B cell (primary cell): ENCODE results near the gene XPO1. TPM values are rescaled to one million over a fixed set of nuclear protein-coding genes. Genes with fewer than 3 reads are reported as not detected.

Experiments used
- ATAC-seq: fragments of 200-7000 bp; cut with Tn5 transposase; one replicate; pipeline ENCODE4 v1.10.0; 2021; ENCODE audit warnings: low read depth, mild to moderate bottlenecking, moderate number of reproducible peaks, moderate library complexity
- CTCF ChIA-PET: fragments of 350-600 bp; sonication (Branson Sonifier 250); formaldehyde crosslinking; loops from one replicate; lab custom pipeline; 2021; ENCODE audit warnings: antibody characterized with exemption, inconsistent platforms; lab: Charles Lee
- POLR2A ChIA-PET: fragments of 350-600 bp; sonication (Branson Sonifier 250); formaldehyde crosslinking; loops from one replicate; lab custom pipeline; 2021; ENCODE audit warnings: antibody characterized with exemption; lab: Charles Lee
- DNase-seq: peaks from one replicate; pipeline ENCODE4 v3.0.0; 2013
- H2AFZ ChIP-seq: 2 replicates; pipeline ENCODE4 v1.6.1; 2012; ENCODE audit warnings: mild to moderate bottlenecking, low read depth, low read length; ENCODE audit not compliant: insufficient read depth, poor library complexity, severe bottlenecking
- H3K27ac ChIP-seq, 2 donors: 1 replicate in 1 of 2; 2 replicates in 1 of 2; pipeline ENCODE4 v1.5.1; 2012 to 2013; ENCODE audit warnings: low read length in 2 of 2, mild to moderate bottlenecking in 2 of 2, moderate library complexity in 1 of 2
- H3K27me3 ChIP-seq, 4 experiments: fragments of 200-600 bp in 1 of 4; sonication (generic) in 1 of 4; replicated peaks in 1 of 4; 1 replicate in 2 of 4; 2 replicates in 2 of 4; pipeline versions ENCODE4 v1.6.1 to v1.7.0; 2013 to 2016; ENCODE audit warnings: low read length in 3 of 4, mild to moderate bottlenecking in 2 of 4, mixed read lengths in 1 of 4, moderate library complexity in 1 of 4; ENCODE audit not compliant: insufficient read depth in 4 of 4, control insufficient read depth in 3 of 4; ENCODE audit errors: control extremely low read depth in 1 of 4
- H3K36me3 ChIP-seq, 2 experiments: replicated peaks in 1 of 2; 1 replicate in 1 of 2; 2 replicates in 1 of 2; pipeline versions ENCODE4 v1.6.1 to v1.7.1; 2013; ENCODE audit warnings: low read length in 1 of 2; ENCODE audit not compliant: insufficient read depth in 2 of 2, control insufficient read depth in 1 of 2; ENCODE audit errors: control extremely low read depth in 1 of 2, extremely low read depth in 1 of 2
- H3K4me1 ChIP-seq, 2 donors: fragments of 200-600 bp in 1 of 2; sonication (generic) in 1 of 2; 1 replicate in 1 of 2; 2 replicates in 1 of 2; pipeline versions ENCODE4 v1.5.1 to v1.6.1; 2013 to 2017; ENCODE audit warnings: low read length in 2 of 2; ENCODE audit not compliant: control insufficient read depth in 2 of 2, insufficient read depth in 2 of 2
- H3K4me2 ChIP-seq: replicated peaks from 2 replicates; pipeline ENCODE3; 2012; ENCODE audit warnings: mild to moderate bottlenecking, low read depth, low read length; ENCODE audit not compliant: poor library complexity, severe bottlenecking
- H3K4me3 ChIP-seq, 5 experiments: fragments of 200-600 bp in 1 of 5; sonication (generic) in 1 of 5; 1 replicate in 3 of 5; 2 replicates in 2 of 5; pipeline versions ENCODE4 v1.5.1 to v1.7.0; 2011 to 2016; ENCODE audit warnings: low read length in 4 of 5, mild to moderate bottlenecking in 4 of 5, low read depth in 2 of 5, control low read depth in 1 of 5, moderate library complexity in 1 of 5; ENCODE audit not compliant: insufficient read depth in 1 of 5; ENCODE audit errors: control extremely low read depth in 1 of 5, extremely low read depth in 1 of 5
- H3K79me2 ChIP-seq: fragments of 200-600 bp; sonication (generic); one replicate; pipeline ENCODE4 v1.6.0; 2016; ENCODE audit warnings: low read length; ENCODE audit not compliant: control insufficient read depth, insufficient read depth
- H3K9ac ChIP-seq: fragments of 200-600 bp; sonication (generic); 2 replicates; pipeline ENCODE4 v1.6.1; 2017; ENCODE audit warnings: mild to moderate bottlenecking, low read length, moderate library complexity
- H3K9me3 ChIP-seq, 3 donors: one replicate each; pipeline versions ENCODE4 v1.6.1 to v1.7.1; 2013; ENCODE audit warnings: low read length in 2 of 3; ENCODE audit not compliant: control insufficient read depth in 2 of 3, insufficient read depth in 1 of 3; ENCODE audit errors: control extremely low read depth in 1 of 3
- H4K20me1 ChIP-seq: 2 replicates; pipeline ENCODE4 v1.6.0; 2012; ENCODE audit warnings: mild to moderate bottlenecking, low read length; ENCODE audit not compliant: insufficient read depth, control insufficient read depth, poor library complexity, severe bottlenecking
- H3K27ac Mint-ChIP-seq: one replicate; pipeline ENCODE4 v1.8.0; 2021; ENCODE audit warnings: mixed read lengths
- H3K27me3 Mint-ChIP-seq: one replicate; pipeline ENCODE4 v1.8.0; 2021; ENCODE audit warnings: mixed read lengths
- H3K4me1 Mint-ChIP-seq: one replicate; pipeline ENCODE4 v1.8.0; 2021; ENCODE audit warnings: mixed read lengths
- H3K4me3 Mint-ChIP-seq: one replicate; pipeline ENCODE4 v1.8.0; 2021; ENCODE audit warnings: mixed read lengths
- H3K9me3 Mint-ChIP-seq: one replicate; pipeline ENCODE4 v1.8.0; 2022; ENCODE audit warnings: mixed read lengths; ENCODE audit not compliant: insufficient read depth
- CTCF ChIP-seq: fragments of 200-600 bp; IDR thresholded peaks from one replicate; pipeline ENCODE4 v1.8.0; 2022; ENCODE audit warnings: antibody characterized with exemption, mild to moderate bottlenecking
- EZH2 ChIP-seq: IDR thresholded peaks from 2 replicates; pipeline ENCODE4 v1.6.1; 2012; ENCODE audit warnings: borderline replicate concordance, low read depth, mild to moderate bottlenecking, moderate library complexity, low read length; ENCODE audit not compliant: insufficient read depth, poor library complexity, severe bottlenecking
- WGBS: methylation state at CpG from one replicate; pipeline ENCODE4 v1.1.5; 2013; ENCODE audit warnings: missing lambda C conversion rate; ENCODE audit not compliant: insufficient coverage; 5-methylcytosine and 5-hydroxymethylcytosine counted together
- intact Hi-C: fragments of 100-400 bp; cut with micrococcal nuclease; formaldehyde crosslinking; loops from one replicate; pipeline ENCODE4 v1.10.0; 2022
- polyA plus RNA-seq: library from polyadenylated mRNA; depleted of rRNA; stranded (reverse); fragments of >200 nt; gene quantifications from 2 replicates; pipeline ENCODE4 v1.2.3, GENCODE V29; 2012
- total RNA-seq, 2 donors: library from RNA; stranded (reverse); fragments of 120-200 nt in 1 of 2; gene quantifications; 1 replicate in 1 of 2; 2 replicates in 1 of 2; pipeline versions ENCODE4 v1.2.3 to v1.2.4, GENCODE V29; 2013 to 2022

Gene XPO1
- total and polyA plus RNA-seq, 2 donors (not counting 1 experiment from before 2014, with no cell fraction given) = 43.8 to 208 TPM

GRCh38 chr2:61537277-61537949 is 743 bp downstream of the XPO1 start:
- Mint-ChIP-seq H3K9me3 (no peaks in the 10 kb centered on the region), H3K27ac (peak overlapping the region; percentile 100), H3K4me3 (peak overlapping the region; percentile 99), H3K4me1 (peaks cover 38% of the 10 kb centered on the region), H3K27me3 (no peaks in the 10 kb centered on the region)
- POLR2A ChIA-PET = interaction anchor here (0.6 to 2.4 kb wide), 14 partner anchors 13 to 732 kb away, joined by 3 to 10 read pairs (median 5); partner anchors contain the start of genes FAM161A and USP34
- Histone ChIP-seq H3K4me2 (peak overlapping the region; percentile 89), H3K36me3 (peaks cover 0 to 3% of the 10 kb centered on the region in 2 experiments), H3K27ac (peak overlapping the region; percentile 99 to 100), H3K9ac (peak overlapping the region; percentile 86), H2AFZ (peak overlapping the region; percentile 88), H3K4me3 (peak overlapping the region; percentile 71 to 89 (median 86)), H3K27me3 (no peaks in the 10 kb centered on the region), H3K9me3 (no peaks in the 10 kb centered on the region), H3K79me2 (peaks cover 59% of the 10 kb centered on the region), H3K4me1 (peaks cover 22 to 26% of the 10 kb centered on the region in 2 donors), H4K20me1 (peaks cover 27% of the 10 kb centered on the region)
- TF ChIP-seq CTCF = no peak
- no peak for TF ChIP-seq EZH2
- DNase-seq = no peak
- CTCF ChIA-PET = interaction anchor here (1.0 to 3.2 kb wide), 5 partner anchors 61 to 255 kb away, joined by 3 to 8 read pairs (median 3); no protein-coding TSS in a partner anchor
- intact Hi-C loops = loop anchor here (2.0 to 10.0 kb wide), 9 partner anchors 35 to 660 kb away; partner anchors contain the start of genes B3GNT2, CCT4, COMMD1 and PEX13
- WGBS = under 1% methylated on average over 22 of the region's 52 CpGs
- no peak for ATAC-seq
